SH-SY5Y (cell line): ENCODE data around the gene PRG3.

ENCODE experiments used
- GATA2 ChIP-seq: IDR thresholded peaks from 2 replicates; pipeline ENCODE4 v1.6.1; 2011; ENCODE audit warnings: mild to moderate bottlenecking, low read depth, low read length
- GATA3 ChIP-seq: IDR thresholded peaks from 2 replicates; pipeline ENCODE4 v1.6.1; 2011; ENCODE audit warnings: low read depth, mild to moderate bottlenecking, low read length, moderate library complexity

DNA sequence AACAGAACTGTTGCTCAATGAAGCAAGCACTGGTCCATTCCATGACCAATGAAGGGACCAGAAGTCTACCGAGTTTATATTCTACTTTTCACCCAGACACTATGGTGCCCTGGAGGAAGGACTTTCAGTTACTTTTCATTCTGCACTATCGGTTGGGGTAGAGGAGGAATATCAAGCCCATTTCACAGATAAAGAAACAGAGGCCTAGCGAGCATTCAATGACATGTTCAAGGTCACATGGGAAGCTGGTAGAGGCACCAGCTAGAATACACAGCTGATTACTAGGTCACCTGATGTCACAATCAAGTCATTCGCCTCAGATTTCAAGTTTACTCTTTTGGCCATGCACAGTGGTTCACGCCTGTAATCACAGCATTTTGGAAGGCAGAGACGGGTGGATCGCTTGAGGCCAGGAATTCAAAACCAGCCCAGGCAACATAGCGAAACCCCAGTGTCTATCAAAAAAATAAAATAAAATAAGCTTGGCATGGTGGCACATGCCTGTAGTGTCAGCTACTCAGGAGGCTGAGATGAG, 27.1 kb upstream of the PRG3 start:
- TF ChIP-seq GATA3: no peak
- TF ChIP-seq GATA2: no peak
